Measurements from ENCODE around the gene LIN52. TPM values are rescaled to one million over a fixed set of nuclear protein-coding genes. Genes with fewer than 3 reads are reported as not detected.

Gene LIN52
- total and polyA plus RNA-seq, 9 of the 15 experiments (the other 6 are each of a cell fraction or from before 2014, with no cell fraction given), result 4.6 to 11.8 (median 9.2) TPM

DNA sequence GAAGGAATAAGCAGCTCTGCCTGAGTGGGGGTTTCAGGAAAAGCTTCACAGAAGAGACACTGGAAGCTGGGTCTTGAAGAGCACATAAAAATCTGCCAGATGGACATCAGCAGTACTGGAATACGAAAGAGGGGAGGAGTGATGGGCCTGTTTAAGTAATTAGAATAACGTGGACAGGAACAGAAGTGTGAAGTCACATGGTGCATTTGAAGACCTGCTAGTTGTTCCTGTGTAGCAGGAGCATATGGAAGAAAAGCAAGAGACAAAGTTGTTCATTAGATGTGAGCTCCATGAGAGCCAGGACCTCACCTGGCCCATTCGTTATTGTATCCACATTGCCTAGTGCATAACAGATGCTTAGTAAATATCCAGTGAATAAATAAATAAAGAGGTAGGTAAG lies 85.2 kb downstream of the LIN52 start (continued):
- TF ChIP-seq, protein P1, sequence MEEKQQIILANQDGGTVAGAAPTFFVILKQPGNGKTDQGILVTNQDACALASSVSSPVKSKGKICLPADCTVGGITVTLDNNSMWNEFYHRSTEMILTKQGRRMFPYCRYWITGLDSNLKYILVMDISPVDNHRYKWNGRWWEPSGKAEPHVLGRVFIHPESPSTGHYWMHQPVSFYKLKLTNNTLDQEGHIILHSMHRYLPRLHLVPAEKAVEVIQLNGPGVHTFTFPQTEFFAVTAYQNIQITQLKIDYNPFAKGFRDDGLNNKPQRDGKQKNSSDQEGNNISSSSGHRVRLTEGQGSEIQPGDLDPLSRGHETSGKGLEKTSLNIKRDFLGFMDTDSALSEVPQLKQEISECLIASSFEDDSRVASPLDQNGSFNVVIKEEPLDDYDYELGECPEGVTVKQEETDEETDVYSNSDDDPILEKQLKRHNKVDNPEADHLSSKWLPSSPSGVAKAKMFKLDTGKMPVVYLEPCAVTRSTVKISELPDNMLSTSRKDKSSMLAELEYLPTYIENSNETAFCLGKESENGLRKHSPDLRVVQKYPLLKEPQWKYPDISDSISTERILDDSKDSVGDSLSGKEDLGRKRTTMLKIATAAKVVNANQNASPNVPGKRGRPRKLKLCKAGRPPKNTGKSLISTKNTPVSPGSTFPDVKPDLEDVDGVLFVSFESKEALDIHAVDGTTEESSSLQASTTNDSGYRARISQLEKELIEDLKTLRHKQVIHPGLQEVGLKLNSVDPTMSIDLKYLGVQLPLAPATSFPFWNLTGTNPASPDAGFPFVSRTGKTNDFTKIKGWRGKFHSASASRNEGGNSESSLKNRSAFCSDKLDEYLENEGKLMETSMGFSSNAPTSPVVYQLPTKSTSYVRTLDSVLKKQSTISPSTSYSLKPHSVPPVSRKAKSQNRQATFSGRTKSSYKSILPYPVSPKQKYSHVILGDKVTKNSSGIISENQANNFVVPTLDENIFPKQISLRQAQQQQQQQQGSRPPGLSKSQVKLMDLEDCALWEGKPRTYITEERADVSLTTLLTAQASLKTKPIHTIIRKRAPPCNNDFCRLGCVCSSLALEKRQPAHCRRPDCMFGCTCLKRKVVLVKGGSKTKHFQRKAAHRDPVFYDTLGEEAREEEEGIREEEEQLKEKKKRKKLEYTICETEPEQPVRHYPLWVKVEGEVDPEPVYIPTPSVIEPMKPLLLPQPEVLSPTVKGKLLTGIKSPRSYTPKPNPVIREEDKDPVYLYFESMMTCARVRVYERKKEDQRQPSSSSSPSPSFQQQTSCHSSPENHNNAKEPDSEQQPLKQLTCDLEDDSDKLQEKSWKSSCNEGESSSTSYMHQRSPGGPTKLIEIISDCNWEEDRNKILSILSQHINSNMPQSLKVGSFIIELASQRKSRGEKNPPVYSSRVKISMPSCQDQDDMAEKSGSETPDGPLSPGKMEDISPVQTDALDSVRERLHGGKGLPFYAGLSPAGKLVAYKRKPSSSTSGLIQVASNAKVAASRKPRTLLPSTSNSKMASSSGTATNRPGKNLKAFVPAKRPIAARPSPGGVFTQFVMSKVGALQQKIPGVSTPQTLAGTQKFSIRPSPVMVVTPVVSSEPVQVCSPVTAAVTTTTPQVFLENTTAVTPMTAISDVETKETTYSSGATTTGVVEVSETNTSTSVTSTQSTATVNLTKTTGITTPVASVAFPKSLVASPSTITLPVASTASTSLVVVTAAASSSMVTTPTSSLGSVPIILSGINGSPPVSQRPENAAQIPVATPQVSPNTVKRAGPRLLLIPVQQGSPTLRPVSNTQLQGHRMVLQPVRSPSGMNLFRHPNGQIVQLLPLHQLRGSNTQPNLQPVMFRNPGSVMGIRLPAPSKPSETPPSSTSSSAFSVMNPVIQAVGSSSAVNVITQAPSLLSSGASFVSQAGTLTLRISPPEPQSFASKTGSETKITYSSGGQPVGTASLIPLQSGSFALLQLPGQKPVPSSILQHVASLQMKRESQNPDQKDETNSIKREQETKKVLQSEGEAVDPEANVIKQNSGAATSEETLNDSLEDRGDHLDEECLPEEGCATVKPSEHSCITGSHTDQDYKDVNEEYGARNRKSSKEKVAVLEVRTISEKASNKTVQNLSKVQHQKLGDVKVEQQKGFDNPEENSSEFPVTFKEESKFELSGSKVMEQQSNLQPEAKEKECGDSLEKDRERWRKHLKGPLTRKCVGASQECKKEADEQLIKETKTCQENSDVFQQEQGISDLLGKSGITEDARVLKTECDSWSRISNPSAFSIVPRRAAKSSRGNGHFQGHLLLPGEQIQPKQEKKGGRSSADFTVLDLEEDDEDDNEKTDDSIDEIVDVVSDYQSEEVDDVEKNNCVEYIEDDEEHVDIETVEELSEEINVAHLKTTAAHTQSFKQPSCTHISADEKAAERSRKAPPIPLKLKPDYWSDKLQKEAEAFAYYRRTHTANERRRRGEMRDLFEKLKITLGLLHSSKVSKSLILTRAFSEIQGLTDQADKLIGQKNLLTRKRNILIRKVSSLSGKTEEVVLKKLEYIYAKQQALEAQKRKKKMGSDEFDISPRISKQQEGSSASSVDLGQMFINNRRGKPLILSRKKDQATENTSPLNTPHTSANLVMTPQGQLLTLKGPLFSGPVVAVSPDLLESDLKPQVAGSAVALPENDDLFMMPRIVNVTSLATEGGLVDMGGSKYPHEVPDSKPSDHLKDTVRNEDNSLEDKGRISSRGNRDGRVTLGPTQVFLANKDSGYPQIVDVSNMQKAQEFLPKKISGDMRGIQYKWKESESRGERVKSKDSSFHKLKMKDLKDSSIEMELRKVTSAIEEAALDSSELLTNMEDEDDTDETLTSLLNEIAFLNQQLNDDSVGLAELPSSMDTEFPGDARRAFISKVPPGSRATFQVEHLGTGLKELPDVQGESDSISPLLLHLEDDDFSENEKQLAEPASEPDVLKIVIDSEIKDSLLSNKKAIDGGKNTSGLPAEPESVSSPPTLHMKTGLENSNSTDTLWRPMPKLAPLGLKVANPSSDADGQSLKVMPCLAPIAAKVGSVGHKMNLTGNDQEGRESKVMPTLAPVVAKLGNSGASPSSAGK (IDR thresholded peaks at IDR 0.05), result peak; percentile 82
- TF ChIP-seq, protein P2, sequence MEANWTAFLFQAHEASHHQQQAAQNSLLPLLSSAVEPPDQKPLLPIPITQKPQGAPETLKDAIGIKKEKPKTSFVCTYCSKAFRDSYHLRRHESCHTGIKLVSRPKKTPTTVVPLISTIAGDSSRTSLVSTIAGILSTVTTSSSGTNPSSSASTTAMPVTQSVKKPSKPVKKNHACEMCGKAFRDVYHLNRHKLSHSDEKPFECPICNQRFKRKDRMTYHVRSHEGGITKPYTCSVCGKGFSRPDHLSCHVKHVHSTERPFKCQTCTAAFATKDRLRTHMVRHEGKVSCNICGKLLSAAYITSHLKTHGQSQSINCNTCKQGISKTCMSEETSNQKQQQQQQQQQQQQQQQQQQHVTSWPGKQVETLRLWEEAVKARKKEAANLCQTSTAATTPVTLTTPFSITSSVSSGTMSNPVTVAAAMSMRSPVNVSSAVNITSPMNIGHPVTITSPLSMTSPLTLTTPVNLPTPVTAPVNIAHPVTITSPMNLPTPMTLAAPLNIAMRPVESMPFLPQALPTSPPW (CRISPR knock-in tag; IDR thresholded peaks at IDR 0.05), result no peak
- TF ChIP-seq L3MBTL2 (IDR thresholded peaks at IDR 0.05) (peak; percentile 93), STAG1 (CRISPR knock-in tag; IDR thresholded peaks at IDR 0.05; ENCODE audit: borderline replicate concordance) (no peak)
